ENCODE data around the gene ZNF3. TPM values are rescaled to one million over a fixed set of nuclear protein-coding genes. Genes with fewer than 3 reads are reported as not detected.

The ZNF3 gene
- polyA plus RNA-seq, 1 donor (not counting 4 experiments of a cell fraction or from before 2014, with no cell fraction given), result 16.8 TPM

- Histone ChIP-seq H3K4me2 (ENCODE audit: control insufficient read depth, extremely low read depth, insufficient read depth, low read depth, low read length) (no peak overlapping the region), H3K4me3 (ENCODE audit: control insufficient read depth in 2 of 3, extremely low read depth in 1 of 3, insufficient read depth in 2 of 3, low read depth in 1 of 3, low read length in 3 of 3) (no peak overlapping the region), H3K4me1 (ENCODE audit: control insufficient read depth, extremely low read depth, insufficient read depth, low read length) (peaks cover 15% of the 10 kb centered on the region), H3K27ac (ENCODE audit: control insufficient read depth, insufficient read depth, low read length) (no peak overlapping the region), H3K27me3 (ENCODE audit: control insufficient read depth, extremely low read depth, insufficient read depth, low read length) (no peaks in the 10 kb centered on the region), H3K36me3 (ENCODE audit: control insufficient read depth in 2 of 2, extremely low read depth in 1 of 2, insufficient read depth in 2 of 2, low read length in 2 of 2) (peaks cover 29 to 37% of the 10 kb centered on the region in 2 experiments), H3K79me2 (ENCODE audit: control insufficient read depth, insufficient read depth, low read length) (peaks cover 58% of the 10 kb centered on the region), H3K9me3 (ENCODE audit: control insufficient read depth, low read depth, low read length) (no peaks in the 10 kb centered on the region), H3K9ac (ENCODE audit: control insufficient read depth, extremely low read depth, insufficient read depth, low read length) (no peak overlapping the region), H2AFZ (ENCODE audit: control insufficient read depth, low read length) (no peak overlapping the region), H3K9me1 (ENCODE audit: control insufficient read depth, extremely low read depth, insufficient read depth, low read length) (no peaks in the 10 kb centered on the region), H4K20me1 (ENCODE audit: control insufficient read depth, extremely low read depth, insufficient read depth, low read length) (no peaks in the 10 kb centered on the region)
- dilution Hi-C loops (cut with MboI; ENCODE audit: extremely low pct_ligation_motif_present, low sequenced_read_pairs), result no loop called here
- DNase-seq (ENCODE audit: low read depth, low spot score) (no peak), FAIRE-seq (no peak)
- TF ChIP-seq CTCF (optimal IDR thresholded peaks at IDR 0.05 in 1 of 3, IDR thresholded peaks at IDR 0.05 in 1 of 3, conservative IDR thresholded peaks at IDR 0.05 in 1 of 3; ENCODE audit: extremely low read depth in 1 of 3, insufficient read depth in 2 of 3, low read length in 3 of 3) (no peak), EZH2 (IDR thresholded peaks at IDR 0.05; ENCODE audit: low read length) (no peak)
These were observed 2.4 kb downstream of the ZNF3 start for GRCh38 chr7:100079024-100079560.

GRCh38 chr7:100077205-100077604 is 4.3 kb downstream of the ZNF3 start:
- no peak overlapping the region for H3K4me2 ChIP-seq (ENCODE audit: control insufficient read depth, extremely low read depth, insufficient read depth, low read depth, low read length)
- H3K9ac ChIP-seq (ENCODE audit: control insufficient read depth, extremely low read depth, insufficient read depth, low read length), result no peak overlapping the region
- no peak for DNase-seq (ENCODE audit: low read depth, low spot score)
- TF ChIP-seq CTCF (optimal IDR thresholded peaks at IDR 0.05 in 1 of 3, IDR thresholded peaks at IDR 0.05 in 1 of 3, conservative IDR thresholded peaks at IDR 0.05 in 1 of 3; ENCODE audit: extremely low read depth in 1 of 3, insufficient read depth in 2 of 3, low read length in 3 of 3), result no peak
- TF ChIP-seq EZH2 (IDR thresholded peaks at IDR 0.05; ENCODE audit: low read length), result no peak
- H3K9me3 ChIP-seq (ENCODE audit: control insufficient read depth, low read depth, low read length), result peaks cover 6% of the 10 kb centered on the region
- H2AFZ ChIP-seq (ENCODE audit: control insufficient read depth, low read length), result no peak overlapping the region
- H3K9me1 ChIP-seq (ENCODE audit: control insufficient read depth, extremely low read depth, insufficient read depth, low read length), result no peaks in the 10 kb centered on the region
- dilution Hi-C loops (cut with MboI; ENCODE audit: extremely low pct_ligation_motif_present, low sequenced_read_pairs), result no loop called here
- no peak for FAIRE-seq
- H3K4me3 ChIP-seq (ENCODE audit: control insufficient read depth in 2 of 3, extremely low read depth in 1 of 3, insufficient read depth in 2 of 3, low read depth in 1 of 3, low read length in 3 of 3), result no peak overlapping the region
- H3K27me3 ChIP-seq (ENCODE audit: control insufficient read depth, extremely low read depth, insufficient read depth, low read length), result no peaks in the 10 kb centered on the region
- H3K4me1 ChIP-seq (ENCODE audit: control insufficient read depth, extremely low read depth, insufficient read depth, low read length), result peaks cover 11% of the 10 kb centered on the region
- H3K79me2 ChIP-seq (ENCODE audit: control insufficient read depth, insufficient read depth, low read length), result peaks cover 58% of the 10 kb centered on the region
- H3K27ac ChIP-seq (ENCODE audit: control insufficient read depth, insufficient read depth, low read length), result no peak overlapping the region
- peaks cover 45 to 55% of the 10 kb centered on the region in 2 experiments for H3K36me3 ChIP-seq (ENCODE audit: control insufficient read depth in 2 of 2, extremely low read depth in 1 of 2, insufficient read depth in 2 of 2, low read length in 2 of 2)
- no peaks in the 10 kb centered on the region for H4K20me1 ChIP-seq (ENCODE audit: control insufficient read depth, extremely low read depth, insufficient read depth, low read length)

All from keratinocyte (primary cell).